Measurements from ENCODE around the gene SPON1. TPM values are rescaled to one million over a fixed set of nuclear protein-coding genes. Genes with fewer than 3 reads are reported as not detected.
A peak's percentile ranks its signal among the peaks of the same experiment; 100 is the strongest.

Gene SPON1
- total and polyA plus RNA-seq, 4 donors, result 0.72 to 4.9 (median 1.2) TPM

- no peaks in the 10 kb centered on the region for H3K9me3 ChIP-seq (ENCODE audit: control insufficient read depth in 4 of 4, low read length in 3 of 4)
- peaks cover 0 to 15% (median 13%) of the 10 kb centered on the region in 4 donors for H3K4me1 ChIP-seq (ENCODE audit: control insufficient read depth in 4 of 4, insufficient read depth in 4 of 4, low read length in 3 of 4)
- peak overlapping the region in 2 of 3 donors; percentile 26 to 58 for H3K4me3 ChIP-seq (ENCODE audit: low read depth in 1 of 3, low read length in 3 of 3)
- no peaks in the 10 kb centered on the region for H3K27me3 ChIP-seq (ENCODE audit: control insufficient read depth in 4 of 4, insufficient read depth in 4 of 4, low read length in 3 of 4)
- no peaks in the 10 kb centered on the region for H3K36me3 ChIP-seq (ENCODE audit: control insufficient read depth in 4 of 4, insufficient read depth in 3 of 4, low read depth in 1 of 4, low read length in 3 of 4)
- TF ChIP-seq RAD21 (IDR thresholded peaks at IDR 0.05), result no peak
- TF ChIP-seq HNF4A (conservative IDR thresholded peaks at IDR 0.05), result no peak
- TF ChIP-seq MAX (IDR thresholded peaks at IDR 0.05), result no peak
- TF ChIP-seq GABPA (IDR thresholded peaks at IDR 0.05 in 1 of 2, conservative IDR thresholded peaks at IDR 0.05 in 1 of 2), result no peak
- no peak for TF ChIP-seq RXRA (IDR thresholded peaks at IDR 0.05)
- TF ChIP-seq FOXA1 (IDR thresholded peaks at IDR 0.05), result no peak
- no peak for TF ChIP-seq EGR1 (IDR thresholded peaks at IDR 0.05; ENCODE audit: low read depth in 2 of 2)
- TF ChIP-seq, protein P1, sequence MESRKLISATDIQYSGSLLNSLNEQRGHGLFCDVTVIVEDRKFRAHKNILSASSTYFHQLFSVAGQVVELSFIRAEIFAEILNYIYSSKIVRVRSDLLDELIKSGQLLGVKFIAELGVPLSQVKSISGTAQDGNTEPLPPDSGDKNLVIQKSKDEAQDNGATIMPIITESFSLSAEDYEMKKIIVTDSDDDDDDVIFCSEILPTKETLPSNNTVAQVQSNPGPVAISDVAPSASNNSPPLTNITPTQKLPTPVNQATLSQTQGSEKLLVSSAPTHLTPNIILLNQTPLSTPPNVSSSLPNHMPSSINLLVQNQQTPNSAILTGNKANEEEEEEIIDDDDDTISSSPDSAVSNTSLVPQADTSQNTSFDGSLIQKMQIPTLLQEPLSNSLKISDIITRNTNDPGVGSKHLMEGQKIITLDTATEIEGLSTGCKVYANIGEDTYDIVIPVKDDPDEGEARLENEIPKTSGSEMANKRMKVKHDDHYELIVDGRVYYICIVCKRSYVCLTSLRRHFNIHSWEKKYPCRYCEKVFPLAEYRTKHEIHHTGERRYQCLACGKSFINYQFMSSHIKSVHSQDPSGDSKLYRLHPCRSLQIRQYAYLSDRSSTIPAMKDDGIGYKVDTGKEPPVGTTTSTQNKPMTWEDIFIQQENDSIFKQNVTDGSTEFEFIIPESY (IDR thresholded peaks at IDR 0.05), result no peak
- TF ChIP-seq YY1 (IDR thresholded peaks at IDR 0.05), result no peak
- no peak for TF ChIP-seq HNF4G (IDR thresholded peaks at IDR 0.05)
- TF ChIP-seq CTCF (IDR thresholded peaks at IDR 0.05; ENCODE audit: low read depth, low read length, missing input control), result no peak
- no peak for TF ChIP-seq SP1 (IDR thresholded peaks at IDR 0.05)
- TF ChIP-seq JUND (IDR thresholded peaks at IDR 0.05), result no peak
- TF ChIP-seq, protein P2, sequence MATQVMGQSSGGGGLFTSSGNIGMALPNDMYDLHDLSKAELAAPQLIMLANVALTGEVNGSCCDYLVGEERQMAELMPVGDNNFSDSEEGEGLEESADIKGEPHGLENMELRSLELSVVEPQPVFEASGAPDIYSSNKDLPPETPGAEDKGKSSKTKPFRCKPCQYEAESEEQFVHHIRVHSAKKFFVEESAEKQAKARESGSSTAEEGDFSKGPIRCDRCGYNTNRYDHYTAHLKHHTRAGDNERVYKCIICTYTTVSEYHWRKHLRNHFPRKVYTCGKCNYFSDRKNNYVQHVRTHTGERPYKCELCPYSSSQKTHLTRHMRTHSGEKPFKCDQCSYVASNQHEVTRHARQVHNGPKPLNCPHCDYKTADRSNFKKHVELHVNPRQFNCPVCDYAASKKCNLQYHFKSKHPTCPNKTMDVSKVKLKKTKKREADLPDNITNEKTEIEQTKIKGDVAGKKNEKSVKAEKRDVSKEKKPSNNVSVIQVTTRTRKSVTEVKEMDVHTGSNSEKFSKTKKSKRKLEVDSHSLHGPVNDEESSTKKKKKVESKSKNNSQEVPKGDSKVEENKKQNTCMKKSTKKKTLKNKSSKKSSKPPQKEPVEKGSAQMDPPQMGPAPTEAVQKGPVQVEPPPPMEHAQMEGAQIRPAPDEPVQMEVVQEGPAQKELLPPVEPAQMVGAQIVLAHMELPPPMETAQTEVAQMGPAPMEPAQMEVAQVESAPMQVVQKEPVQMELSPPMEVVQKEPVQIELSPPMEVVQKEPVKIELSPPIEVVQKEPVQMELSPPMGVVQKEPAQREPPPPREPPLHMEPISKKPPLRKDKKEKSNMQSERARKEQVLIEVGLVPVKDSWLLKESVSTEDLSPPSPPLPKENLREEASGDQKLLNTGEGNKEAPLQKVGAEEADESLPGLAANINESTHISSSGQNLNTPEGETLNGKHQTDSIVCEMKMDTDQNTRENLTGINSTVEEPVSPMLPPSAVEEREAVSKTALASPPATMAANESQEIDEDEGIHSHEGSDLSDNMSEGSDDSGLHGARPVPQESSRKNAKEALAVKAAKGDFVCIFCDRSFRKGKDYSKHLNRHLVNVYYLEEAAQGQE (IDR thresholded peaks at IDR 0.05), result no peak
- TF ChIP-seq, protein P3, sequence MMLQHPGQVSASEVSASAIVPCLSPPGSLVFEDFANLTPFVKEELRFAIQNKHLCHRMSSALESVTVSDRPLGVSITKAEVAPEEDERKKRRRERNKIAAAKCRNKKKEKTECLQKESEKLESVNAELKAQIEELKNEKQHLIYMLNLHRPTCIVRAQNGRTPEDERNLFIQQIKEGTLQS (IDR thresholded peaks at IDR 0.05), result no peak
- no peak for TF ChIP-seq FOXA2 (IDR thresholded peaks at IDR 0.05)
- no peak for TF ChIP-seq TAF1 (conservative IDR thresholded peaks at IDR 0.05)
- no peak for TF ChIP-seq NR2F2 (IDR thresholded peaks at IDR 0.05)
- 56% methylated on average over 15 of the region's 15 CpGs for WGBS
- DNase-seq (ENCODE audit: low spot score), result no peak
- peak overlapping the region; percentile 33 to 47 for H3K9ac ChIP-seq (ENCODE audit: low read depth in 1 of 2, low read length in 2 of 2)
- H3K27ac ChIP-seq (ENCODE audit: low read depth in 1 of 2, low read length in 2 of 2), result peak overlapping the region; percentile 52 to 65
Observed at GRCh38 chr11:14202251-14203196, 240.0 kb downstream of the SPON1 start.
